Measurements from ENCODE around the gene INPP4A.

The INPP4A gene

DNA sequence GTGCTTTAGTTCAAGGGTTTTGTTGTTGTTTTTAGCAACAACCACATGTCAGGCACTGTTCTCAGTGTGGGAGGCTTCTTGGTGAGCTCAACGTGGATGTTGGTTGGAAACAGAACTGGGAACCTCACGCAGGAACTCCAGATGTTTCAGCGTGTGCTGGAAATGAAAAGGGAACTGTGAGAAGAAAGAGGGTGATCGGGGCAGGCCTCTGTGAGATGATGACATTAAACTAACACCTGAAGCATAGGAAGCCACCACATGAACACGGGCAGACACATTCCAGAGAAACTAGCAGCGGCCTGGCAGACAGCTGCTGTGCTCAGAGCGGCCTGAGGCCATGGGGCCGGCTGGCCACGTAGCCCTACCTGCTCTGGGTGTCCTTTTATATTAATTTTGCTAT lies 97.2 kb downstream of the INPP4A start:
- DNase-seq (ENCODE audit: low spot score) = no peak

DNA sequence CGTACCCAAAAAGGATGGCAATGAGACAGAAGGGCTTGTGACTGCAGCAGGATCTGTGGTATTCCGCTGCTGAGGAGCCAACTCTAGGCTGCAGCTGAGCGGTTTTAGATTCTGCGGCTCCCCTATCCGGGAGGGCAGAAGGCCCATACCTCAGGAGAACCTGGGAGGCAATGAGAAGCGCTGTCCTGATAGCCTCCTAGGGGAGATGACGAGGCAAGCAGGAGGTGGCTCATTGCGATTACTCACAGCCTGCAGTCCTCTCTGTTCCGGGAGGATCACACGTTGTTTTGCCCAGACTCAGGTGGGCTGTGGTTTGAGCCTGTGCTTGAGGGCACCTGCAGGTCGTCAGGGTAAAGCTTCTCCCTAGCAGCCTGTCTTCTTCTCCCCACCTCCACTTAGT lies 98.6 kb downstream of the INPP4A start:
- no peak for DNase-seq (ENCODE audit: low spot score)

DNA sequence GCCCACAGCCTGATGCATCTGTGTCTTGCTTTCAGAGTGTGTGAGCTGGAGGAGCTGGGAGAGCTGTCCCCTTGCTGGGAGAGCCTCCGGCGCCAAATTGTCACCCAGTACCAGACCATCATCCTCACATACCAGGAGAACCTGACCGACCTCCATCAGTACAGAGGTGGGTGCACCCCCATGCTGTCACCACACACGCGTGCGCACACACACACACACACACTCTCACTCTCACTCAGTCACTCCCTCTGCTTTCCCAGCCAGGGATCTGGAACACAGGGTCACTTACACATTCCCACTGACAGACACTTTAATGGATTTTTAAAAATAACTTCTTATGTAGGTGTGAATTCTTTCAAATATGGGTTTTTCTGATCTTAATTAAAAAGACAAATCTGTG lies 99.2 kb downstream of the INPP4A start:
- DNase-seq (ENCODE audit: low spot score) = no peak

- DNase-seq (ENCODE audit: low spot score) = no peak
These were observed 100.9 kb downstream of the INPP4A start for GRCh38 chr2:98545591-98545990.

DNA sequence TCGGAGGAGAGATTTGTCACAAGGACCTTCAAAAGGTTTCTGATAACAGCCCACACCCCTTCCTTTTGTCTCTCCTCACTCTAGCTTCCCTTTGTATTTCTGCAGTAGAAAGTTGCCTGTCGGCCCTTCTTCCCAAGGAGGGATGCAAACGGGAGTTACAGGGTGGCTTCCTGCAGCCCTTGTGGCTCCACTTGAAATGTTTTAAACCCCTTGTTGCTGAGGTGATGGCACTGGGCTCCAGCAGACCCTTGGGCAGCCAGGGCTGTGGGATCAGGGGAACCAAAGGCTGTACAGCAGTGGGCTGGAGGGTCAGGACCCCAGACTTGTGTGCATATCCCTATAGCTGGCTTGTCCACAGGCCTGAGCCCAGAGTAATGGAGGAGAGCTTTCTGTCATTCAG lies 101.5 kb downstream of the INPP4A start:
- DNase-seq (ENCODE audit: low spot score) = no peak

GRCh38 chr2:98547092-98547790 lies 102.6 kb downstream of the INPP4A start:
- DNase-seq (ENCODE audit: low spot score) = no peak

DNA sequence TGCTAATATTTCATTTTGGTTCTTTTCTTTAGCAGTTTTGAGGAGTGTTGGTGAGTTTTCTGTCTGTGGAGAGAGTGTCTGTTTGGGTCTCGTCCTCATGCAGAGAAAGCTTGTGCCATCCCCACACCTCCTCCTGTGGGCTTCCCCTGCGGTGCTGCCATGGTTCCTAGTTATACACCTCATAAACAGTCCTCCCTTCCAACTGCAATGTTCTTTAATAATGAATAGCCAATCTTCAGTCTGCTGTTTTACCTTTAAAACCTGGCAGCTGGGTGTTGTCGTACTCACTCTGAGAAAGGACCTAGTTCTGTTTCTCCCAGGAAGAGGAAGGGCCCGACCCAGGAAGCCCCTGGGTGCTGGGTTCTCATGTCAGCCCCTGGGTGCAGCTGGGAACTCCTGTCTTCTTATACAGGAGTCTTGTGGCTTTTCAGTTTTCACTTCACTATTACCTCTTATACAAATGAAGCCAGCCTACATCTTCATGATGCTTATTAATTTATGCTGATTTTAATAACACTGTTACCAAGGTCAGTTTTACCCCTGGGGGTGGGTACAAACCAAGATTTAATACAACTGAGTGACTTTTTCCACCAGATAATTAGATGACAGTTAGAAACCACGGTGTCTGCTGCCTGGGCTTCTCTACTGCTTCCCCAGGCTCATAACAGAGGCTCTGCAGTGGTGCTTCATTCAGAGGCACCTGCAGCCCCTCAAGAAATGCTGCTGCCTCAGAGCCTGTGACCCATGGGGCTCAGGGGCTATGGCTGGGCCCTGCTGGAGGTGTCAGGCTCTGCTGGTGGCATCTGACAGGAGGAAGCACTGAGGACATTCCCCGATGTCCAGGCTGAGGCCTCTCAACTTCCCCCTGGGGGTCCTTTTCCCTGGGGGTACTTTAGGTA lies 104.5 kb downstream of the INPP4A start:
- no peak for DNase-seq (ENCODE audit: low spot score)

- DNase-seq (ENCODE audit: low spot score) = no peak
These were observed 105.5 kb downstream of the INPP4A start for GRCh38 chr2:98550165-98550564.

- DNase-seq (ENCODE audit: low spot score) = no peak
These were observed 106.7 kb downstream of the INPP4A start for GRCh38 chr2:98551316-98551715.

DNA sequence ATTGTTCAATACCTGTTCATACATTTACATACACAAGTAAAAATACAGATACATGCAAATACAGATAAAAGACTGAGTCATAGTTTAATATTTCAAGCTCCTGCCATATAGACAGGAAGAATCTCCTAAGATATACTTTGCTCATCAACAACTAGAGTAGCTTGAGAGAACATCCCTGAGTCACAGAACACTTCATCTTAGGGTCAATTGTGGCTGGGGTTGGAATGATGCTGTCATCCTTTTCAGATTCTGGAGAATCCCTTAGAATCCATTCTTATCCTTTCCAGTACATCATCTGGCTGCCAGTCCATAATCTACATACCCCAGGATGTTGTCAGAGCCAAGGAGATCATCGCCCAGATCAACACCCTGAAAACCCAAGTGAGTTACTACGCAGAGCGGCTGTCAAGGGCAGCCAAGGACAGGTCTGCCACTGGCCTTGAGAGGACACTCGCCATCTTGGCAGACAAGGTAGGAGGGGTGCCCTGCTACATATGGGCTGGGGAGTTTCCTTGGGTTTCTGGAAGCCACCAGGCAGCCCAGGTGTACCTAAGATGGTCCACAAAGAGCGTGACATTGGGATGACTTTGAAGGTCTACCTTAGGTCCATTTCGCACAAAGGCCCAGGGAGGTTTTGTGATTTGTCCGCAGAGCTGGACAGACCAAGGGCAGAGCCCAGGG lies 108.0 kb downstream of the INPP4A start:
- no peak for DNase-seq (ENCODE audit: low spot score)

DNA sequence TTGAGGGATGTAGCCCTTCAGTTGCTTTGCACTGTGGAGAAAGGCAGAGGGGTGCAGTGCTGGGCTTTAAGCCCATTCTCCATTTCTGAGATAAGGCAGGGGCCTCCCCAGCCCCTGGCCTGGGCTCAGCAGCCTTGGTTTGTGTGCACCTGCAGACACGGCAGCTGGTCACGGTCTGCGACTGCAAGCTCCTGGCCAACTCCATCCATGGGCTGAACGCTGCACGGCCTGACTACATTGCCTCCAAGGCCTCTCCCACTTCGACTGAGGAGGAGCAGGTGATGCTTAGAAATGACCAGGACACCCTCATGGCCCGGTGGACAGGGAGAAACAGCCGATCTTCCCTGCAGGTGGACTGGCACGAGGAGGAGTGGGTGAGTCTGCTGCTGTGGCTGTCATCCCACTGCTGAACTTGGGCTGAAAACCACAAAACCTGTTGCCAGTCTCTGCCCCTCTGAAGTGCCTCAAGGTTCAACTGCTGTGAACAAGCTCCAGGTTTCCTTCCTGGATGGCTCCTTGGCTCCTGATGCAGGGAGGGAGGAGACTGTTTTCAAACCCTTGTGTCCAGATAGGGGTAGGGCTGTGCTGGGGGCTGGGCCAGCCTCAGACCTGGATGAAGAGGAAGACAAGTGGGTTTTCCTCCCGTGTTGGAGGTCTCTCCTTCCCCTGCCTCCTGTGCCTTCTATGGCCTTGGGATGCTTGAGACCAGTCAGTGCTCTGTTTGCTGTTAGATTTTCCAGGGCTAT lies 109.6 kb downstream of the INPP4A start:
- no peak for DNase-seq (ENCODE audit: low spot score)

DNA sequence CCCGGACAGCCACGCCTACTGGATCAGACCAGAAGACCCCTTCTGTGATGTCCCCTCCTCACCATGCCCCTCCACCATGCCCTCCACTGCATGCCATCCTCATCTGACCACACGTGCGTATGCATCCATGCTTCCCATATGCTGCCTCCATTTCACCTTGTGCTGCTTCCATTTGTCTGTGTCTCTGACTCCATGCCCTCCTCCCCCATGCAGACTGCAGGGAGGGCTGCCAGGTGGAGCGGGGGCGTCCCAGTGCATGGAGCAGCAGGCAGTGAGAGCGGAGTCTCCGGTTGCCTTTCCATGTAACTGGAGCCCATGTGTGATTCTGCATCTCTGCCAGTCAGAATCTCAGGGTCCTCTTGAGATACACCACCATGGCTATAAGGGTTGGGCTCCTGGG lies 111.0 kb downstream of the INPP4A start:
- no peak for DNase-seq (ENCODE audit: low spot score)

- DNase-seq (ENCODE audit: low spot score) = no peak
These were observed 111.8 kb downstream of the INPP4A start for GRCh38 chr2:98556344-98557033.

DNA sequence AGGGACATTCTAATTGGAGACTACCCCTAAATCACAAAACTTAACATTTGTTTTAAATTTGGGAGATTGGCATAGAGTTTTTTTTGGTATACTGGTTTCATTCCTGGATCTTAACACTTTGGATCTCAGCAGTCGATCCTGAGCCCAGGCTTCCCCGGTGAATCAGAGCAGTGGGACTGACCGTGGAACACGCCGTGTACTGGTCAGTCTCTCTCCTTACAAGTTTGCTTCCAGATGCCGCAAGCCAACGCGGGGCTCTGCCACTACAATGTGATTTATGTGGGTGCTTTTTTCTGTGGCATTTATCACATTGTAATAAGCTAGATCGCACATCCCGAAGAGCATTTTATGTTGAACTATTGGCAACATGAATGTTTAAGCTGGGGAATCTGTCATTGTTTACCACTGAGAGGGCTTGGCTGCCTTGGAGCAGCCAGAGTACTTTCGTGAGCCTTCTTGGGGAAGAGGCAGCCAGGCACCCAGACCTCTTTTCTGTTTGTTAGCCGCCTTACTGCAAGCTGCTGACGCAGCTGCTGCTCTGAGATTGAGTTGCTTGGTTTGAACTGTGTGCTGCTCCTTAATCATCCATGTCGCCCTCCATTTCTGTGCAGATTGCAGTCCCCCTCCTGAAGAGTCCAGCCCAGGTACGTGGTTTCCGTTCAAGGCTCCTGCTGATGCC lies 114.3 kb downstream of the INPP4A start:
- no peak for DNase-seq (ENCODE audit: low spot score)

- DNase-seq (ENCODE audit: low spot score) = no peak
These were observed 114.9 kb downstream of the INPP4A start for GRCh38 chr2:98559581-98559980.

- DNase-seq (ENCODE audit: low spot score) = no peak
These were observed 115.7 kb downstream of the INPP4A start for GRCh38 chr2:98560256-98560771.

DNA sequence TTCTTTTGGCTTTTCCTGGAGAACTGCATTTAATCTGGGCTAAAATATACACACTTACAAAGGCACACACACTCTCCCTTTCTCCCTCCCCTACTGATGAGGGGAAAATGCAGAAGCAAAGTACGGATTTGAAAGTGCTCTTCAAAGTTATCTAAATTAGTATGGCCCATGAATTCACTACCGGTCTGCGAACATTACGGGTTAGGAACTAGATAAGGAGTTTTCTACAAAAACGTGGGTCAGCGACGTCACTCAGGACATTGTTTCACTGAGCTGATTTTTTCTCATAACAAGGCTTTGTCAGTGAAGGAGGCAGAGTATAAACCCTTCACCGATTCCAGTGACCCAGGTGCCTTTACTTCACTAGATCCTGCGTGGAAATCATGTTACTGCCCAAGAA lies 116.4 kb downstream of the INPP4A start:
- no peak for DNase-seq (ENCODE audit: low spot score)

- DNase-seq (ENCODE audit: low spot score) = no peak
These were observed 117.4 kb downstream of the INPP4A start for GRCh38 chr2:98561902-98562695.

GRCh38 chr2:98563394-98563793 lies 118.7 kb downstream of the INPP4A start:
- no peak for DNase-seq (ENCODE audit: low spot score)

Measured in HuH-7.5 (cell line).